Stimulated activated CD4-positive, alpha-beta T cell treated with anti-CD3 and anti-CD28 coated beads, Interleukin-2, amount 100 ng/mL, for 48 hours (primary cell): ENCODE results near the gene MTM1.

Source experiments
- DNase-seq, 2 donors: peaks; one replicate each; pipeline ENCODE4 v3.0.0-alpha.2; 2020

MTM1 gene

DNA sequence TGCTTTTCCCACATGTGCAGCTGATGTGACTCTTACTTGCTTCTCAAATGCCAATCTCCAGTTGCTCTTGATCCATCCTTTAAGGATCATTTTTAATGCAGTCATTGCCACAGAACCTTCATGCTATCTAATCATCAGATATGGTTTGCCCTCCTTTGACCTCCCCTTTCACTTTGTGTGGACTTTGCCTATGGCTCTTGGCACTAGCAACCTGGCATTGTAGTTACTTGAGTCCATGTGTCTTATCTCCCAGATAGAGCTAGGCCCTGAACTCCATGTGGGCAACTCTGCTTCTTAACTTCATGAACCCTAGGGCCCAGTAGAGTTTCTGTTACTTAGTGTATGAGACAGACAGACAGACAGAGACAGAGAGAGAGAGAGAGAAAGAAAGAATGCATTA, 41.6 kb downstream of the MTM1 start:
- no peak for DNase-seq

DNA sequence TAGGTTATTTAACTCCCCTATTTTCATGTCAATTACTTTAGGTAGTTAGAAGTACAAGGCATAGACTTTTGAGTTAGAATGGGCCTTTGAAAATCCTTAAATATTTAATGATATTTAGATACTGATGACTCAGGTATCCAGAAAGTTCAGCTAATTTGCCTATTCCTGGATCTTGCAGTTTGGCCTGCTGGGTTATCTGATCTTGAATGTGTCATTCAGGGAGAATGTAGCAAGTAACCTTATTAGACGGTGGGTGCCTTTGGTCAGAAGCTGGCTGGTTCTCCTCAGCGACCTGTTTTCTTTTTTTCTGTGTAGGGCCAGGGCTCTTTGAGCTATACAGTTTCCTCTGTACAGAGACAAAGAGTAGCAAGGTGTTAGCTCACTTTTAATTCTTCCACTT, 42.0 kb downstream of the MTM1 start:
- DNase-seq = no peak

DNA sequence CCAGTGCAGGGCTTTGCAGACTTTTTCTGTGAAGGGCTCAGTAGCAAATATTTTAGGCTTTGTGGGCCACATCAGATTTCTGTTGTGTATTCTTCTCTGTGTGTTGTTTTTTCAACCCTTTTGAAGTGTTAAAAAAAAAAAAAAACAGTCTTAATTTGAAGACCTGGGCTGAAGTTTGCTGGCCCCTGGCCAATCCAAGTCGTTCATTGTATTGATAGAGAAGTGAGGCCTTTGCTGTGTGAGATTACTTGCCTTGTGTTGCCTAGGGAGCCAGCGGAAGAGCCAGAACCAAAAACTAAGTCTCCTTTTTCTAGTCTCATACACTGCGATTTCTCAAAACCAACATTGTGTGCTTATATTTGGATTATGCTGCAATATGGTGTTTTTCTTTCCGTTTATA, 46.9 kb downstream of the MTM1 start:
- DNase-seq = no peak

DNA sequence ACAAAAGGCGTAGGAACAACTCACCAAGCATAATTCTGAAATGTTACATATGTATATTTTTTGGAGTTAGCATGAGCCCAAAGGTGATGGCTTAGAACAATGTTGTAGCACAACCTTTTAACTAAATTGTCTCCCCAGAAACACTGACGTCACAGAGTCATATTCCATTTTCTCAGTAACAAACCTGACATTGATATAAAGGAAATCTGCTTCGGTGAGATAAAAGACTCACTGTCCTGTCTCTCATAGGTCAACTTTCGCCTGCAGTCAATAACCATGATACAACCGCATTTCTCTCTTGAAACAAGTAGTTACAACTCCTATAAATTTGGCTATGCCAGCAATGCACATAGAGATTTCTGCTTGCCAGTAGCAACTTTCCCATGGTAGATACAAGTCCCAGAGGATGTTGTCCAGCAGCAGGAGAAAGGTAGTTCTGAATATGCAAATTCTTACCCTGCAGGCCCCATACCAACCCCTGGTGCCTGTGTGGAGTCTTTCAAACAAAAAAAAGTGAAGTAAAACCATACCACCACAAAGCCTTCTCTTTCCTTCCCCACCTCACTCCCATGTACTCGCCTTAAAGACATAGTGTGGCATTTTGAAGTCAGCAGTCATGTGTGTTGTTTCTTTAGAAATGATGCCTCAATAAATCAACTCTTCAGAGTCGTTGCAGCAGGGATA, 47.9 kb downstream of the MTM1 start:
- no peak for DNase-seq

DNA sequence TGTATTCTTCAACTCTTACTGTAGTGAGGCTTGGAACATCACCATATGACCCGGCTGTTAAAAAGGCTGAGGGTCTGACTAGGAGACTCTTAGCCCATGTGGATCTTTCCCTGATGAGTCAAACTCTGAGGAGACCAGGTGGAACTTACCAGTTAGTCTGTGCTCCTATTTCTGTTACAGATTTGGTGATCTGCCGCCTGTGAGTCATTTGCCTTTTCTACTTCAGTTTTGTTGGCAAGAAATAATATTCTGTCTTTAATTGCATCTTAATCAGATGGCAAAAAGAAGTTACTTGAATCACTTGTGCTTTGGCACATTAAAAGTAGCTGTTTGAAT, 48.4 kb downstream of the MTM1 start:
- DNase-seq = no peak

DNA sequence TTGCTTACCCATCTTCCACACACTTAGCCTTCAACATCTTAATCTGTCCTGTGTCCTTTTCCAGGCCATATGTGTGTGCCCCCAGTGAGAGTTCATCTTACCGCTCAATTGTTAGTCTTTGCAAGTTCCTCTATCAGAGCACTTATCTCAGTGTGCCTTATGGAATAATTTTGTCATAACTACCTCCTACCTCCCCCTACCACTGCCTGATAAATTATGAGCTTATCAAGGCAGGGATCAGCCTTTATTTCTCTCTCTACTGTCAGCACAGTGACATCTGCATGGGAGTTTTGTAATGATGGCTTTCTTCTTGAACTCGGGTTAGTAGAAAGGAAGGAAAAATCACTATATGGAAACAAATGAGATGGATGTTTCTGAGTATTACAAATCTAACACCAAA, 53.2 kb downstream of the MTM1 start:
- no peak for DNase-seq

DNA sequence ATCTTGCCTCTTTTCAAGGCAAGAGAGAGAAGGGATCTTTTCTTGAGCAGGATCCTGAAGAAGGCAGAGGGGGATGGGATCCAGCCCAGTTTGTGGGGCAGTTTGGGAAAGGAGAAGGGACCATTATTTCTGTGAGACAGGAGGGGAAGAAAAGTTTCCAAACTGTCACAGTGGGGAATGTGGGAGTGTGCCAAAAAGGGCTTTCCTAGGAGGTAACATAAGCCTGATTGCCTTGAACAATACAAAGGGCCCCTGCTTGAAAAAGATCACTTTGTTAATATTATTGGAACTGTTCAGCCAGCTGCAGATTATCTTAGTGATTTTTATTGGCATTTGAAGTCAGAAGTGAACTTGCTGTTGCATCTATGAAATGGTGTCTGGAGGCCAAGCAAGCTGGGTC, 55.2 kb downstream of the MTM1 start:
- no peak for DNase-seq

DNA sequence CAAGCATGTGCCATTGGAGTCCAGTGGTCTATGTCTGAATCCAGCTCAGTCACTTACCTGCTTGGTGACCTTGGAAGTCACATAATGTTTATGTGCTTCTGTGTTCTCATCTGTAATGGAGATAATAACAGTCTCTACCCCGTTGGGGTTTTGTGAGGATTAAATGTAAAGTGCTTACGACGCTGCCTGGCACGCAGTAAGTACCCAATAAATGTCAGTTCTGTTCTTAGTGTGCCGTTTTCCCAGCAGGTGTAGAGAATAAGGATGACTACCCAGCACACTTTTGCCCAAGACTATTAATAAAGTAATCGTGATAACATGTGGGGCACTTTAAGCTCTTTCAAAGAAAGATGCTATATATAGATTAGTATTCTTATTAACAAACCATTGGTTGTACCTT, 56.7 kb downstream of the MTM1 start:
- DNase-seq = no peak

DNA sequence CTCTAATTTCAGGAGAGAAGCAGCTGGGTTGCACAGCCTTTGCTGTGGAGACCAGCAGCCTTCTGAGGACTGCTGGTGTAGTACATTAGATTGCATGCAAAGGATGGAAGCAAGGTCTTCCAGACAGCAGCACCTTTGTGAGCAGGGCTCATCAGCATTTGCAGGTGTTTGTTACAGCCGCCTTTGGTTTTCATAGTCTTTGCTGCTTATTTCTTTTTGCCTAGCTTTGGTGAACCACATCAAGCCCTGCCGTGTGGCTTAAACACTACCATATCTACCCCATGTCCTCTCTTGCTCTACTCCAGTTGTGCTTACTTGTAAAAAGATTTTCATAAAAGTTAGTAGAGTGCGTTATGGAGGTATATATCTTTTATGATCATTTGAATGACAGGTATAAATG, 57.5 kb downstream of the MTM1 start:
- DNase-seq = no peak

DNA sequence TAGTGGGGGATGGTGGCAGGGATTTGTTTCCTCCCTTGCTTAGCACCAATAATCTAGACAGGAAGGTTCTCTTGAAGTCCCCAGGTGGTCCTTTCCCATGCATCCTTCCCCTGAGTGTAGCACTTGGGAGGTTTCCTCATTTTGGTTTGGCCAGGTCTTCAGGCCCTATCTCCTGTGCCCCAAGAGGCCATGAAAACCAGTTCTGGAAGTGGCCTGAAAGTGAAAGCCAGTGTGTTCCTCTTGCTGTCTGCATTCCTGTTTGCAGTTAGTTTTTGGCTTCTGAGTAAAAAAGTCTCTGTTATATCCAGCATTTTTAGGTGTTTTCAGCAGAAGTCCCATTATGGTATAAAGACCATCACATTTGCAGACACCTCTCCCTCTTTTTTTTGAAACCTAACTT, 59.5 kb downstream of the MTM1 start:
- DNase-seq = no peak

DNA sequence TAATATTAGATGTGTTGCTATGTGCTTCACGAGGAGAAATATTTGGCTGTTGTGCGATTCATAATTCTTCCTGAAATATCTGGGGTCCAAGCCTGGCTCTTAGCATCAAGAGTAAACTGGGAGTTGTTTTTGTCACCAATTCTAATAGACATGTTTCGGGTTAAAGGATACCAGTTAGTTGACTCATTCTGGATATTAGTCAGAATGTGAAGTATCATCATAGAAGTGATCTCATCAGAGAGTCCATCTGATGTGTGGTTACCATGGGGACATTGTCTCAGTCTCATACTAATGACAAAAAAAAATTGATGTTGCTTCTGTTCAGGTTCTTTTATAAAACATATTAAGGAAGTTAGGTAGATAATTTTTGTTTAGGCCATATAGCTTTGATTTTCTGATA, 67.5 kb downstream of the MTM1 start:
- no peak for DNase-seq

DNA sequence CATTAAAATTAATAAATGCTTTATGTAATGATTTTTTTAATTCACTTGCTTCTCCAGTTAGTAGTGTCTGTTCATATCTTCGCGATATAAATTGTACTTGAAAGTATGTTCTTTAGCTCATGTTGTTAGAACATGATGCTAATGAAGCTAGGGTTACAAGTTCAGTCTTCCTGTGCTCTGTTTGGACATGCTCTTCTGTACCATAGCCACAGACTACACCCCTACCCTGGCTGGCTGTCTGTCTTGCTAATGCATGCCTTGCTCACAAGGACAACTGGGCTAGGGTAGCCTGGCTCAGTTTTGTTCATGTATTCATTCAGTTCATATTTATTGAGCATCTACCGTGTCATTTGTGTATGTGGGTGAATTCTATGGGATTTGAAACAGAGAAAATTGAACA, 74.0 kb downstream of the MTM1 start:
- no peak for DNase-seq

DNA sequence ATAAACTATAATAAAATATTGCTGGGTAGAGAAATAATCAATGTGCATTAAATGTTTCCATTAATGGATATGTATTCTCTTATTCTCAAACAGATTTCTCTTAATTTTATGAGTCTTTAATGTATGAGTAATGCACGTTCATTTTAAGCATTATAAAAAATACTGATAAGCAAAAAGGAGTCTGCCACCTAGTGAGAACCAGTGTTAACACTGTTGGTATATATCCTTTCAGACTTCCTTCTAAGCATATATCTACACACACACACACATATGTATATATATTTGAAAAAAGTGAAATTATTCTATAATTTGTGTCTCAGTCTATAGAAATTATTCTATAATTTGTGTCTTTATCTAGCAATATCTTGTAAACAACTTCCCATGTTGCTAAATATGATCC, 74.8 kb downstream of the MTM1 start:
- DNase-seq = no peak

DNA sequence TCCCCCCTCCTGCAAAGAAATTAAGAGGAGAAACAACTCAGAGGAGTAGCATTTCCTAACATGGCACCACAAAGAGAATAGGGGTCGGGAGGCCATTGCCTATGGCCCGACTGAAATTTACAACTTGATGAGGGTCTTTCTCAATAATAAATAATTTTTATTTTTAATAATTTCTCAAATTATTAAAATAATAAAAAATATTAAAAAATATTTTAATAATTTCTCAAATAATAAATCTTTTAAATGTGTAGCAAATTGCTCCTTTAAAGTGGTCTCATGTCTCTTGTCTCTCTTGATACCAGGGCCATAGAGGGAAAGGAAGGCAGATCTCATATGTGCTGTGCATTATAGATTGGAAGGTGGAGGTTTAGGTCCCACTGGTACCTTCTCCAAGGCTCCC, 75.5 kb downstream of the MTM1 start:
- no peak for DNase-seq

DNA sequence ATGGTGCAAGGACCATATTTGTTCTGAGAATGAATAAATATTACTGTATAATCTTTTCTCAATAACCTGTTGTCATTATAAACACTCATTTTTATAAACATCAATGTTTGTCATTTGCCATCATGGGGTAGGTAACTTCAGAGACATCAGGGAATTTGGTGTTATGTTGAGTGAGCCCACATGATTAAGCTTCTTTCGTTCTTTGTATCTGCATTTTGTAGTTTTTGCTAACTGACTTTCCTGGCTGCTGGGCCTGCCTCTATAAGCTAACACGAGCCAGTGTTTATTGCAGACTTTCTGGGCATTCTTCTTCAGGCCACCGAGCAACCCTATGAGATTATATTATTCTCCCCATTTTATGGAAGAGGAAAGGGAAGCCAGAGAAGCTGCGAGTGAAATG, 76.0 kb downstream of the MTM1 start:
- DNase-seq = no peak

DNA sequence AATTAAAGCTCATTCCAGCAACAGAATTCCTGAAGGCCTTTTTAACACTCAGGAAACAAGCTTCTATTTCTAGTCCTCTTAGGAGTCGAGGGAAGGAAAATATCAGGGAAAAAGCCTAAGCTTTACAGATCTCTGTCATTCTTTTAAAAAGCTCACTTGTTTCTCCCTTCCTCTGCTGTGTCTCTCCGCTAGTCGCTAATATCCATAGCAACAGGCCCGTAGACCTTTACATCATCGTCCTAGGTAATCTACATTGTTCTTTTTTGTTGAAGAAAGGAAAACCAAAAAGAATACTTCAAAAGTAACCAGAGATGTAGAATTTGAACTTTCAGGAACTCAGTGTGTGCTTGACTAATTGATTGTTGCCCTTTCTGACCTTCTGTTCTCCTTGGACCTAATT, 78.9 kb downstream of the MTM1 start:
- no peak for DNase-seq

DNA sequence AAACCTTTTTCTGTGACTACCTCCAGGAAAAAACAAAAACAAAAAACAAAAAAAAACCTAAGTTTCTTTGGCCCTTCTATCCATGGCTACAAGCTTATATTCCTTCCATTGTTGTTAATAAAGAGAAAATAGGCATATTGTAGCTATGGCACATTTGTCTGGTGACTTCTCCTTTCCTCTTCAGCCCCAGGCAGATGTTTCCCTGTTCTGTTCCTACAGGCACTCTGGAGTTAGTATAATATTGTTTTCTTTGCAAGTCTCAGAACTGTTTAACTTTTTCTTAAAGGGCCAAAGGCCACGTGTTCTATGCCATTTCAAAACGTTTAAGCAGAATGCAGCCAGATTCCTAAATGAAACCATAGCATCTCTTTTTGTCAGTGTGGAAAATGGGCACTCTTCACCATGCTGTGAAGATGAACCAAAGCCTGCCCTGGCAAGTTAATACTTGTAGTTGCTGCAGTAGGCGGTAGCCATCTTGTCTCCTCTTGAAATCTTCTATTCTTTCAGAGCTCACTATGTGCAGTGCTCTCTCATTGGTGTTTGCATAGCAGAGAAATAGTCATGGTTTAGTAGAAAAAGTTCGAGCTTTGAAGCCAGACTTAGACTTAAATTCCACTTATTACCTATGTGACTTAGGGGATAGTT, 80.0 kb downstream of the MTM1 start:
- DNase-seq = no peak

DNA sequence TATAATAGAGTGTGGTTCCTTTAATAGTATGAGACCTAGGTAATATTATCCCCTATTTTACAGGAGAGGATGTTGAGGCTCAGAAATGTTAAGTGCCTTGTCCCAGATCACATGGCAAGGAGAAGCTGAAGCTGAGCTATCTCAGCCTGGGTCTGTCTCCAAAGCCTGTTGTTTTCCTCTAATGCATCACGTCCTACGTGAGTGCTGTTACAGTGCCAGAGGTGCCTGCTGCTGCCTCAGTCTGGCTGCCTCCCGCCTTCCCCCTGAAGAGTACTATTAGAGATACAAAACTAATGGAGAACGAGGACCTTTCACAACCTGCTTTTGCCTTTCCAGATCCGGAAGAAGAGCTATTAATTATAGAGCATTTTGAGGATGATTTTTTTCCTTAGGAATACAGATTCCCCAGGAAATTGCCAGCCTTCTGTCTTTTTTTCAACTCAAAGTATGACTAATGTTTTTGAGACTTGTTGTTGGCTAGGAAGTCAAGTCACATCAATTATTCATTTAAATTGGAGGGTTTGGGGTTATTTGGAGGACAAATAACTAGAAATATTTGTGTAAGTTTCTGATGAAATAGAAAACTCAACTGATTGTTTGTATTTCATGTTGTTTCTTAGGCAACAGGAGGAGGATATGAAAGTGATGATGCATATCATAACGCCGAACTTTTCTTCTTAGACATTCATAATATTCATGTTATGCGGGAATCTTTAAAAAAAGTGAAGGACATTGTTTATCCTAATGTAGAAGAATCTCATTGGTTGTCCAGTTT, 80.9 kb downstream of the MTM1 start:
- no peak for DNase-seq

DNA sequence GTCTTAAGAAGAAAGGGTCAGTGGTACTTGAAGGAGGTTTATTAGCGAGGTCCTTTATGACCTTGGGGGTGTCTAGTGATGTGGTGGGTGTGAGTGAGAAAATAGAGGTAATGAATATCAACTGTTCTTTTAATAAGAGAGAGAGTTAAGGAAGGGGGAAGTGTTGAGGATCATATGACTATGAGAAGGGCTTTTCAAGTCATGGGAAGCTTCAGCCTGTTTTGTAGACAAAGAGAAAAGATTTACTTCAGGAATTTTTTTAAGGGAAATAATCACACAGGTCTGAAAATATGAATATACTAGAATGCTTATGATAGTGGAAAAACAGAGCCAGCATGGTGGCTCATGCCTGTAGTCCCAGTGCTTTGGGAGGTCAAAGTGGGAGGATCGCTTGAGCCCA, 83.5 kb downstream of the MTM1 start:
- DNase-seq = no peak

DNA sequence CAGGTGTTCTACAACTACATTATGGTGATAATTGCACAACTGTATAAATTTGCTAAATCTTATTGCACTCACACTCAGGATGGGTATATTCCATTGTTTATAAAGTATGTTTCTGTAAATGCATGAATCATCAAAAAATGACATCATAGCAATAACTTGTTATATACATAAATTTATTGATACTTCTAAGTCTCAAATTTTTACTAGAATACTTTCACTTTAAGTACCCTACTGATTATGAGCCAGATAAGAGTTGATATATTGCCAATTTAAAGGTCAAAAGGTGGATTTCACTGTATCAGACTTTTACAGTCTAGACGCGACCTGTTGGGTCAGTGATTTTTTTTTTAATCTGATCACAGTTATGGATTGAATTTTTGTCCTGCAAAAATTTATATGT, 87.4 kb downstream of the MTM1 start:
- no peak for DNase-seq

DNA sequence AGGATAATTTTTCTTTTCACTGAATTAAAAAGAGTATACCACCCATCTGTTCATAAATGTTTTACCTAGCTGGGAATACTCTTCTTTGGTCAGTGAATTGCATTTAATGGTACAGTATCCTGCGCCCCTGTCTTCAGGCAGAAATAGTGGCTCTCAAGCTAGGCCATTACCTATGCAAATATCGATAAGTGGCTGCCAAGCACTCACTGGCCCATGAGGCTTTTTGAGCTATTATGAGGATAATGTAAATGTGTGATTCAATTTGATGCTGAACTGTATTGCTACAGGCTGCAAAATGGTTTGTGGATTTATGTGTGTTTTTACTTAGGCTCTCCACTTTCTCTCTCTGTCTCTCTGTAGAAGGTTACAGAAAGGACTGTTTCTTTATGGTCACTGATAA, 94.7 kb downstream of the MTM1 start:
- DNase-seq = no peak

DNA sequence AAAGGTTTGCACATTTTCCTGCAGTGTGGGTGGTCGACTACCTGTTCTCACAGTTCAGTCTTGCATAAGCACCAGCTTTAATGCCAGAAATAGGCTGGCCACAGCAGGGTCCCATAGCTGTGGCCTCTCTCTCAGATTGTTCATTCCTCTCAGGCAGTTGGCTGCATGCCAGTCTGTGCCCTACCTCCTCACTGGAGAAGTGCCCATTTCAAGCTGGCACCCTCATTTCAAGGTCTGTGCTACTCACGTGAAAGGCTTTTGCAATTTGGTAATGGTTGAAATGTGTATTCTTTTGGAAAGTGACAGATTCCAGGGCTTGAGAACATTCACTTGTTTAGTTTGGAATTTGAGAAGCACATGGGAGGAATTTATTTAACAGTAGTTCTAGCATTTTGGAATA, 95.9 kb downstream of the MTM1 start:
- no peak for DNase-seq

DNA sequence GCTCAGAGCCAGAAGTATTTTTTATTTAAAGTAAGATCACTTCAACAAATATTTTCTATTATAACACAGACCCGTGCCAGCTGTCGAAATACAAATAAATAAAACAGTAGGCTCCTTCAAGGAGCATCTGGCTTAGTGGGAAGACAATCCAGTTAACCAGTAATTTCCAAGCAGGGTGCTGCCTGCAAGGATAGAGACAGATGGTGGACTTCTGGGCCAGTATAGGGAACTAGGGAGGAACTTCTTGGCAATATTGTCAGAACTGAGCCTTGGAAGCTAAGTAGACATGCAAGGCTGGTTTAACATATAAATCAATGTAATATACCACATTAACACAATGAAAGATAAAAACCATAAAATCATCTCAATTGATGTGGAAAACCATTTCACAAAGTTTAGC, 107.8 kb downstream of the MTM1 start:
- DNase-seq = no peak

DNA sequence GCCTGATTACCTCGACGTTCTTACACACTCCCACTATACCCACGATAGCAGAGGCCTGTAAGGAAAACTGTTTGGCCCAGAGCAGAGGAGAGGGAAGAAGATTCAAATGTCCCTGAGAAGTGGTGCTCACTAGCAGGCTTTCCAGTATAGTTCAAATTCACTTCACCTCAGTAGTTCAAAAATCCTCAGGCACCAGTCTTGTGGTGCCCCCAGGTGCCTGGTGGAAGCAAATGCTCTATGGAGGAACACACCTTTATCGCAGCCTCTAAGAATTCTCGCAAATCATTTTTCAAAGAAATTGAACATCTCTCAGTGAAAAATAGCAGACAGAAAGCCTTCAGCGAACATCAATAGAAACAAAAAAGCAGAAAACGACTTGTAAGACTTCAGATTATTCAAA, 112.6 kb downstream of the MTM1 start:
- DNase-seq = no peak

DNA sequence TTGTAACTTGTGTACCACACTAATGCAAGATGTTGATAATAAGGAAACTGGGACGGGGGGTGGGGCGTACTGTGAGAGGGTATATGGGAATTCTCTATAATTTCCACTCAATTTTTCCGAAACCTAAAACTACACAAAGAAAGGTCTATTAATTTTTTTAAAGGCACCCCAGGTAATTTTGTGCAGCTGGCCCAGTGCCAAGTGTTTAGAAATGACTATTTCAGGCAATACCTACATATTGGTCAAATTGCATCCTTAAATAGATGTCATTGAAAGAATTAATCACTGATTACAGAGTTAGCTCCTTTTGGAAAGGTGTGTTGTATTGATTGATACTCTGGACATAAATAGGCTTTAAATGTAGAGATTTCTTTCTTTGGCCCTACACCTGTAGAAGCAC, 114.7 kb downstream of the MTM1 start:
- DNase-seq = no peak
